ENCODE data around the gene KCNC3. TPM values are rescaled to one million over a fixed set of nuclear protein-coding genes. Genes with fewer than 3 reads are reported as not detected.
A peak's percentile ranks its signal among the peaks of the same experiment; 100 is the strongest.

KCNC3 gene
- total and polyA plus RNA-seq, 10 of the 15 experiments (the other 5 are each of a cell fraction or from before 2014, with no cell fraction given): 0.08 to 3.8 (median 0.44) TPM; not detected in 2

- TF ChIP-seq ZBTB4 (CRISPR knock-in tag; IDR thresholded peaks at IDR 0.05): 0 out of 2 replicates have a peak, but pooled peaks have one; percentile 74
- no peak for TF ChIP-seq POU2F2 (IDR thresholded peaks at IDR 0.05; ENCODE audit: borderline replicate concordance, low read depth, low read length)
- no peak for TF ChIP-seq YBX1 (IDR thresholded peaks at IDR 0.05)
- no peak for TF ChIP-seq CBFB (IDR thresholded peaks at IDR 0.05; ENCODE audit: low read depth)
- peak; percentile 83 for TF ChIP-seq ESRRA (IDR thresholded peaks at IDR 0.05; ENCODE audit: low read length)
- no peak for TF ChIP-seq LARP7 (IDR thresholded peaks at IDR 0.05)
- TF ChIP-seq POLR2AphosphoS5 (IDR thresholded peaks at IDR 0.05; ENCODE audit: low read length): peak; percentile 64
- peak; percentile 68; the same call in 1 of the 2 replicates for TF ChIP-seq MLLT1 (IDR thresholded peaks at IDR 0.05)
- TF ChIP-seq BACH1 (IDR thresholded peaks at IDR 0.05; ENCODE audit: borderline replicate concordance): no peak; the same call in 1 of the 2 replicates
- no peak for TF ChIP-seq ZNF622 (IDR thresholded peaks at IDR 0.05)
These were observed 29.5 kb upstream of the KCNC3 start (continued) for GRCh38 chr19:50358483-50359327.
